Islet precursor cell (in vitro differentiated cells): Measurements from ENCODE around the gene FZD4.

Experiments used
- DNase-seq: peaks from one replicate; pipeline ENCODE4 v3.0.0-alpha.2; 2018

Gene FZD4

GRCh38 chr11:86904001-86904400 is 51.2 kb downstream of the FZD4 start:
- DNase-seq, result no peak

GRCh38 chr11:86902345-86902744 is 52.9 kb downstream of the FZD4 start:
- DNase-seq, result no peak

GRCh38 chr11:86901599-86901998 is 53.6 kb downstream of the FZD4 start:
- DNase-seq, result no peak

- DNase-seq, result no peak
Measured at GRCh38 chr11:86900162-86900561, 55.0 kb downstream of the FZD4 start.

GRCh38 chr11:86898689-86899088 is 56.5 kb downstream of the FZD4 start:
- no peak for DNase-seq

GRCh38 chr11:86896441-86896841 is 58.8 kb downstream of the FZD4 start:
- no peak for DNase-seq
